H1 (cell line): ENCODE measurements around the gene SSR1. TPM values are rescaled to one million over a fixed set of nuclear protein-coding genes. Genes with fewer than 3 reads are reported as not detected.
"Not testable (repeated sequence)": the region's sequence is repeated elsewhere in the genome, so short reads cannot be mapped to it uniquely, and the experiment has no call there.

Experiments
- CTCF ChIA-PET: fragments of 300-600 bp; sonication (Branson Sonifier 250); formaldehyde crosslinking; loops from one replicate; lab custom pipeline; 2021; ENCODE audit not compliant: partially characterized antibody; lab: Charles Lee
- POLR2A ChIA-PET: fragments of 300-600 bp; sonication (Branson Sonifier 250); formaldehyde crosslinking; loops from one replicate; lab custom pipeline; 2021; ENCODE audit warnings: inconsistent platforms; ENCODE audit not compliant: partially characterized antibody; lab: Charles Lee
- DNase-seq, 2 experiments: peaks; one replicate each; pipeline versions ENCODE4 v3.0.0 to v3.0.0-alpha.2; 2010 to 2022; ENCODE audit warnings: low spot score in 2 of 2, low read depth in 1 of 2, mixed read lengths in 1 of 2
- FAIRE-seq: peaks from 2 replicates; lab custom pipeline; 2011; peaks lifted over from hg19 to GRCh38; lab: Jason Lieb, UNC
- H2AFZ ChIP-seq: 2 replicates; pipeline ENCODE4 v1.8.1; 2012; ENCODE audit warnings: low read length, inconsistent platforms
- H2AK5ac ChIP-seq: 2 replicates; pipeline ENCODE4 v1.6.1; 2013; ENCODE audit warnings: low read depth, low read length
- H2BK120ac ChIP-seq: replicated peaks from 2 replicates; pipeline ENCODE3; 2013; ENCODE audit warnings: low read depth, low read length, inconsistent platforms
- H2BK12ac ChIP-seq: 2 replicates; pipeline ENCODE4 v1.6.1; 2013; ENCODE audit warnings: low read depth, low read length
- H2BK15ac ChIP-seq: 2 replicates; pipeline ENCODE4 v1.6.1; 2013; ENCODE audit warnings: low read length
- H2BK20ac ChIP-seq: 2 replicates; pipeline ENCODE4 v1.6.1; 2013; ENCODE audit warnings: low read length
- H2BK5ac ChIP-seq: 2 replicates; pipeline ENCODE4 v1.6.1; 2013; ENCODE audit warnings: low read depth, low read length
- H3K14ac ChIP-seq: 2 replicates; pipeline ENCODE4 v1.6.1; 2013; ENCODE audit warnings: inconsistent platforms; ENCODE audit not compliant: insufficient read length
- H3K18ac ChIP-seq: 2 replicates; pipeline ENCODE4 v1.6.1; 2013; ENCODE audit warnings: low read length; ENCODE audit errors: extremely low read depth
- H3K23ac ChIP-seq: 2 replicates; pipeline ENCODE4 v1.6.1; 2013; ENCODE audit warnings: inconsistent platforms; ENCODE audit not compliant: insufficient read length
- H3K23me2 ChIP-seq: 2 replicates; pipeline ENCODE4 v1.6.1; 2013; ENCODE audit warnings: low read depth, low read length
- H3K27ac ChIP-seq: 2 replicates; pipeline ENCODE4 v1.6.1; 2011; ENCODE audit warnings: low read depth, low read length, inconsistent platforms
- H3K27me3 ChIP-seq, 4 experiments: replicated peaks in 1 of 4; 1 replicate in 1 of 4; 2 replicates in 3 of 4; pipeline versions ENCODE4 v1.6.1 to v1.8.1; 2011 to 2013; ENCODE audit warnings: low read length in 3 of 4, mild to moderate bottlenecking in 3 of 4, inconsistent platforms in 2 of 4, mixed read lengths in 2 of 4, moderate library complexity in 1 of 4; ENCODE audit not compliant: control insufficient read depth in 3 of 4, insufficient read depth in 3 of 4; ENCODE audit errors: extremely low read depth in 1 of 4
- H3K36me3 ChIP-seq, 4 experiments: 2 replicates each; pipeline versions ENCODE4 v1.6.1 to v1.8.1; 2011 to 2013; ENCODE audit warnings: mild to moderate bottlenecking in 4 of 4, low read length in 3 of 4, moderate library complexity in 2 of 4, control low read depth in 1 of 4, inconsistent platforms in 1 of 4; ENCODE audit not compliant: insufficient read depth in 4 of 4, control insufficient read depth in 2 of 4
- H3K4ac ChIP-seq: replicated peaks from 2 replicates; pipeline ENCODE3; 2013; ENCODE audit warnings: low read length, low read depth, mixed read lengths, inconsistent platforms; ENCODE audit not compliant: insufficient read length
- H3K4me1 ChIP-seq, 4 experiments: replicated peaks in 1 of 4; 1 replicate in 1 of 4; 2 replicates in 3 of 4; pipeline versions ENCODE4 v1.6.1 to v1.8.1; 2011 to 2013; ENCODE audit warnings: low read length in 3 of 4, inconsistent platforms in 2 of 4, mixed read lengths in 1 of 4; ENCODE audit not compliant: insufficient read depth in 4 of 4, control insufficient read depth in 3 of 4
- H3K4me2 ChIP-seq, 2 experiments: 2 replicates each; pipeline versions ENCODE4 v1.6.1 to v1.8.1; 2011 to 2013; ENCODE audit warnings: low read depth in 2 of 2, low read length in 2 of 2, control low read depth in 1 of 2, inconsistent platforms in 1 of 2, mild to moderate bottlenecking in 1 of 2; ENCODE audit not compliant: insufficient read depth in 1 of 2
- H3K4me3 ChIP-seq, 4 experiments: fragments of 200-600, 300-600 bp in 1 of 4; sonication (generic), shearing (Covaris generic), sonication (Bioruptor Twin) in 1 of 4; 2 replicates each; pipeline versions ENCODE4 v1.5.1 to v1.8.1; 2011 to 2016; ENCODE audit warnings: low read length in 4 of 4, low read depth in 3 of 4, control low read depth in 2 of 4, inconsistent platforms in 2 of 4, mild to moderate bottlenecking in 2 of 4, mixed read lengths in 1 of 4, moderate library complexity in 1 of 4; ENCODE audit not compliant: insufficient read depth in 2 of 4; ENCODE audit errors: extremely low read depth in 1 of 4
- H3K56ac ChIP-seq: replicated peaks from 2 replicates; pipeline ENCODE3; 2013; ENCODE audit warnings: low read depth, mild to moderate bottlenecking, mixed read lengths, low read length, inconsistent platforms; ENCODE audit not compliant: insufficient read length
- H3K79me1 ChIP-seq: 2 replicates; pipeline ENCODE4 v1.6.1; 2013; ENCODE audit warnings: low read depth, low read length, control low read depth
- H3K79me2 ChIP-seq, 2 experiments: 2 replicates each; pipeline versions ENCODE4 v1.6.1 to v1.8.1; 2012 to 2013; ENCODE audit warnings: low read length in 2 of 2, mild to moderate bottlenecking in 2 of 2, inconsistent platforms in 1 of 2; ENCODE audit not compliant: insufficient read depth in 2 of 2, control insufficient read depth in 1 of 2
- H3K9ac ChIP-seq, 4 experiments: replicated peaks in 1 of 4; 1 replicate in 1 of 4; 2 replicates in 3 of 4; pipeline versions ENCODE4 v1.6.1 to v1.8.1; 2011 to 2013; ENCODE audit warnings: low read depth in 3 of 4, low read length in 3 of 4, control low read depth in 2 of 4, mild to moderate bottlenecking in 2 of 4, moderate library complexity in 2 of 4, inconsistent platforms in 1 of 4; ENCODE audit errors: extremely low read depth in 1 of 4
- H3K9me3 ChIP-seq, 2 experiments: 2 replicates each; pipeline versions ENCODE4 v1.6.1 to v1.8.1; 2012 to 2013; ENCODE audit warnings: mild to moderate bottlenecking in 2 of 2, moderate library complexity in 2 of 2, control low read depth in 1 of 2, inconsistent platforms in 1 of 2, low read depth in 1 of 2, low read length in 1 of 2, mixed read lengths in 1 of 2; ENCODE audit not compliant: insufficient read depth in 2 of 2
- H4K20me1 ChIP-seq, 2 experiments: replicated peaks in 1 of 2; 2 replicates each; pipeline versions ENCODE3 to v1.8.1; 2011 to 2013; ENCODE audit warnings: inconsistent platforms in 2 of 2, low read length in 2 of 2, mild to moderate bottlenecking in 1 of 2; ENCODE audit not compliant: insufficient read depth in 2 of 2, control insufficient read depth in 1 of 2
- H4K5ac ChIP-seq: 2 replicates; pipeline ENCODE4 v1.6.1; 2013; ENCODE audit warnings: low read length, low read depth, mixed read lengths, inconsistent platforms; ENCODE audit not compliant: insufficient read length
- H4K8ac ChIP-seq: 2 replicates; pipeline ENCODE4 v1.8.0; 2013; ENCODE audit warnings: mild to moderate bottlenecking, moderate library complexity, low read length, inconsistent platforms; ENCODE audit not compliant: insufficient read depth; ENCODE audit errors: extremely low read depth
- H4K91ac ChIP-seq: replicated peaks from 2 replicates; pipeline ENCODE3; 2013; ENCODE audit warnings: low read length, mixed read lengths, inconsistent platforms; ENCODE audit not compliant: insufficient read length
- WGBS, 2 experiments: shearing (Covaris generic) in 1 of 2; methylation state at CpG; one replicate each; pipeline versions ENCODE4 v1.1.6 to v1.1.7; 2013 to 2015; ENCODE audit warnings: low lambda C conversion rate in 2 of 2, mixed read lengths in 2 of 2, inconsistent platforms in 1 of 2, low coverage in 1 of 2, missing lambda C conversion rate in 1 of 2; ENCODE audit not compliant: insufficient replicate concordance in 2 of 2, insufficient coverage in 1 of 2, insufficient read length in 1 of 2; ENCODE audit errors: extremely low coverage in 1 of 2, missing lambda C conversion rate in 1 of 2; 5-methylcytosine and 5-hydroxymethylcytosine counted together
- polyA plus RNA-seq, 7 experiments: library from polyadenylated mRNA; depleted of rRNA in 3 of 7; stranded (reverse) in 5 of 7; unstranded in 2 of 7; fragments of >200 nt in 5 of 7; fragments of 200-250 nt in 2 of 7; gene quantifications; 1 replicate in 5 of 7; 2 replicates in 1 of 7; 4 replicates in 1 of 7; pipeline versions ENCODE4 v1.2.1 to v1.2.3, GENCODE V29; 2011 to 2013; ENCODE audit warnings: missing spikeins in 2 of 7, mixed read lengths in 2 of 7
- total RNA-seq: library from RNA; stranded (reverse); fragmentation: NEBNext Ultra II Directional; extraction: Animal tissue kit (Norgen Biotek cat#: 25700); gene quantifications from 2 replicates; pipeline ENCODE4 v1.2.1, GENCODE V29; 2021

SSR1 gene
- total and polyA plus RNA-seq, 2 of the 8 experiments (the other 6 are each of a cell fraction or from before 2014, with no cell fraction given): 26.6 to 117 TPM

DNA sequence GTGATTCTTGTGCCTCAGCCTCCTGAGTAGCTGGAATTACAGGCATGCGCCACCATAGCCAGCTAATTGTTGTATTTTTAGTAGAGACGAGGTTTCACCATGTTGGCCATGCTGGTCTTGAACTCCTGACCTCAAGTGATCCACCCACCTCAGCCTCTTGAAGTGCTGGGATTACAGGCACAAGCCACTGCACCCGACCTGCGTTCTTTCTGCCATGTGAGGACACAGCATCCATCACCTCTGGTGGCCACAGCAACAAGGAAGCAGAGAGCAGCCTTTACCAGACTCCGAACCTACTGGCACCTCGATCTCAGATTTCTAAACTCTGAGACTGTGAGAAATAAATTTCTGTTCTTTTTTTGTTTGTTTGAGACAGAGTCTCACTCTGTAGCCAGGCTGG is 8.9 kb upstream of the SSR1 start:
- WGBS, 2 experiments: 94% methylated on average over 6 of the region's 6 CpGs; no CpG with 5 or more reads in 1 of the 2 experiments

DNA sequence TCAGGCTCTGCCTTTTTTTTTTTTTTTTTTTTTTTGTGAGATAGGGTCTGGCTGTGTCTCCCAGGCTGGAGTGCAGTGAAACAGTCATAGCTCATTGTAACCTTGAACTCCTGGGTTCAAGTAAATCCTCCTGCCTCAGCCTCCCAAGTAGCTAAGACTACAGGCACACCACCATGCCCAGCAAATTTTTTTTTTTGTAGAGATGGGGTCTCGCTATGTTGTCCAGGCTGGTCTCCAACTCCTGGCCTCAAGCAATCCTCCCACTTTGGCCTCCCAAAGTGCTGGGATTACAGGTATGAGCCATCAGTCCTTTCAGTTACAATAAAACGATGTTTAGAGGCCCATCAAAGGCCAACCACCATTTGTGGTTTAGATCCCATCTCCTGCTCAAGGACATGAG is 6.4 kb upstream of the SSR1 start:
- not testable (repeated sequence) for H2BK12ac ChIP-seq, H3K56ac ChIP-seq, H3K4me3 ChIP-seq, H3K4me2 ChIP-seq, H3K27me3 ChIP-seq, H3K9me3 ChIP-seq, FAIRE-seq, H2BK20ac ChIP-seq, H4K5ac ChIP-seq, H3K79me1 ChIP-seq, H3K4ac ChIP-seq, H3K36me3 ChIP-seq, H2AK5ac ChIP-seq, H3K14ac ChIP-seq, H4K91ac ChIP-seq, H3K23ac ChIP-seq, H3K9ac ChIP-seq, H4K8ac ChIP-seq, H2AFZ ChIP-seq, H3K23me2 ChIP-seq, H3K4me1 ChIP-seq, DNase-seq, H3K79me2 ChIP-seq, H2BK120ac ChIP-seq, H4K20me1 ChIP-seq, H3K27ac ChIP-seq, H2BK15ac ChIP-seq, H2BK5ac ChIP-seq, H3K18ac ChIP-seq
- WGBS, 2 experiments: 85% methylated on average over 2 of the region's 2 CpGs; no CpG with 5 or more reads in 1 of the 2 experiments
- POLR2A ChIA-PET: interaction anchor here (0.6 kb wide), 1 partner anchor 66 kb away, joined by 3 read pairs; no protein-coding TSS in a partner anchor
- CTCF ChIA-PET: interaction anchor here (1.0 kb wide), 1 partner anchor 20 kb away, joined by 3 read pairs; no protein-coding TSS in a partner anchor

More for the DNA sequence above, 8.9 kb upstream of the SSR1 start:
- POLR2A ChIA-PET, FAIRE-seq, H3K4me3 ChIP-seq, H3K9me3 ChIP-seq, H3K56ac ChIP-seq, H3K4me1 ChIP-seq, H4K91ac ChIP-seq, H2BK15ac ChIP-seq, H3K36me3 ChIP-seq, H3K27ac ChIP-seq, DNase-seq, H2AK5ac ChIP-seq, H3K14ac ChIP-seq, H3K23ac ChIP-seq, H4K5ac ChIP-seq, H2BK12ac ChIP-seq, H2BK5ac ChIP-seq, H4K20me1 ChIP-seq, H3K23me2 ChIP-seq, H3K27me3 ChIP-seq, H2BK20ac ChIP-seq, H3K79me2 ChIP-seq, H3K18ac ChIP-seq, H3K79me1 ChIP-seq, H4K8ac ChIP-seq, H2BK120ac ChIP-seq, H3K9ac ChIP-seq, H3K4ac ChIP-seq, H2AFZ ChIP-seq, H3K4me2 ChIP-seq: not testable (repeated sequence)
- CTCF ChIA-PET: interaction anchor here (1.6 to 2.1 kb wide), 2 partner anchors 10 to 46 kb away, joined by 7 to 9 read pairs; no protein-coding TSS in a partner anchor
